ENCODE results near the gene HTR3D. TPM values are rescaled to one million over a fixed set of nuclear protein-coding genes. Genes with fewer than 3 reads are reported as not detected.

The HTR3D gene
- total and polyA plus RNA-seq, 2 of the 13 experiments (the other 11 are each of a cell fraction or from before 2014, with no cell fraction given): not detected

DNA sequence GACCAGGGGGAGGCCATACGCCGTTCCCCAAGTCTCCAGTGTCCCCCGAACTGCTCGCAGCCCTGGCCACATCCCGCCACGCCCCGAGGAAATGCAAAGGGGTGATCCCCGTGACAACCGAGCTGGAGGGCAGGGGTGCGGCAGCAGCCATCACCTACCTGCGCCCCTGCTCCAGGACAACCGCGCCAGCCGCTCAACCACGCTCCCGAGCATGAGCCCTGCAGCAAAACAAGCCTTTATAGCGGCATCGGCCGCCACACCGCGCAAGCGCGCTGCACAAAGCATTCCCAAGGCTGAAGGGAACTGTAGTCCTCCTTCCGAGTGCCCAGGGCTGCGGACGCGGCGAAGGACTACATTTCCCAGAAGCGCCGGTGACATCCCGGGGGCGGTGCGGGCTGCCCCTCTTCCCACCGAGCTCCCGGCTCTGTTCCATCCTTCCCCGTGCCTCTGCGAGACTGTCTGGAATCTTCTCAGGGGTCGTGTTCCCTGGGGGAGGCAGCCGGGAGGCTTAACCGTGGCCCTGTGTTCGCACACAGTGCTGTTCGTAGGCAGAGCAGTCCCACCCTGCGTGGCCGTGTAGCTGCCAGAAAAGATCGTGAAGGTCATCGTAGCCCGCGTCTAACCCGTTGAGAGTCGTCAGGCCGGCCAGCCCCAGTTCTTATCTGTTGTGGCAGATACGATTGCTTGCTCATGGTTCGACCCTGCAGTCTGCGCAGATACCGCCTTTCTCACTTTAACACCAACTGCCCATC, 13.7 kb upstream of the HTR3D start, which contains the start of gene ABCC5 (continued):
- TF ChIP-seq, protein P1, sequence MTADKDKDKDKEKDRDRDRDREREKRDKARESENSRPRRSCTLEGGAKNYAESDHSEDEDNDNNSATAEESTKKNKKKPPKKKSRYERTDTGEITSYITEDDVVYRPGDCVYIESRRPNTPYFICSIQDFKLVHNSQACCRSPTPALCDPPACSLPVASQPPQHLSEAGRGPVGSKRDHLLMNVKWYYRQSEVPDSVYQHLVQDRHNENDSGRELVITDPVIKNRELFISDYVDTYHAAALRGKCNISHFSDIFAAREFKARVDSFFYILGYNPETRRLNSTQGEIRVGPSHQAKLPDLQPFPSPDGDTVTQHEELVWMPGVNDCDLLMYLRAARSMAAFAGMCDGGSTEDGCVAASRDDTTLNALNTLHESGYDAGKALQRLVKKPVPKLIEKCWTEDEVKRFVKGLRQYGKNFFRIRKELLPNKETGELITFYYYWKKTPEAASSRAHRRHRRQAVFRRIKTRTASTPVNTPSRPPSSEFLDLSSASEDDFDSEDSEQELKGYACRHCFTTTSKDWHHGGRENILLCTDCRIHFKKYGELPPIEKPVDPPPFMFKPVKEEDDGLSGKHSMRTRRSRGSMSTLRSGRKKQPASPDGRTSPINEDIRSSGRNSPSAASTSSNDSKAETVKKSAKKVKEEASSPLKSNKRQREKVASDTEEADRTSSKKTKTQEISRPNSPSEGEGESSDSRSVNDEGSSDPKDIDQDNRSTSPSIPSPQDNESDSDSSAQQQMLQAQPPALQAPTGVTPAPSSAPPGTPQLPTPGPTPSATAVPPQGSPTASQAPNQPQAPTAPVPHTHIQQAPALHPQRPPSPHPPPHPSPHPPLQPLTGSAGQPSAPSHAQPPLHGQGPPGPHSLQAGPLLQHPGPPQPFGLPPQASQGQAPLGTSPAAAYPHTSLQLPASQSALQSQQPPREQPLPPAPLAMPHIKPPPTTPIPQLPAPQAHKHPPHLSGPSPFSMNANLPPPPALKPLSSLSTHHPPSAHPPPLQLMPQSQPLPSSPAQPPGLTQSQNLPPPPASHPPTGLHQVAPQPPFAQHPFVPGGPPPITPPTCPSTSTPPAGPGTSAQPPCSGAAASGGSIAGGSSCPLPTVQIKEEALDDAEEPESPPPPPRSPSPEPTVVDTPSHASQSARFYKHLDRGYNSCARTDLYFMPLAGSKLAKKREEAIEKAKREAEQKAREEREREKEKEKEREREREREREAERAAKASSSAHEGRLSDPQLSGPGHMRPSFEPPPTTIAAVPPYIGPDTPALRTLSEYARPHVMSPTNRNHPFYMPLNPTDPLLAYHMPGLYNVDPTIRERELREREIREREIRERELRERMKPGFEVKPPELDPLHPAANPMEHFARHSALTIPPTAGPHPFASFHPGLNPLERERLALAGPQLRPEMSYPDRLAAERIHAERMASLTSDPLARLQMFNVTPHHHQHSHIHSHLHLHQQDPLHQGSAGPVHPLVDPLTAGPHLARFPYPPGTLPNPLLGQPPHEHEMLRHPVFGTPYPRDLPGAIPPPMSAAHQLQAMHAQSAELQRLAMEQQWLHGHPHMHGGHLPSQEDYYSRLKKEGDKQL (CRISPR knock-in tag; IDR thresholded peaks at IDR 0.05; ENCODE audit: low read depth): no peak
- TF ChIP-seq ZNF703 (CRISPR knock-in tag; IDR thresholded peaks at IDR 0.05; ENCODE audit: borderline replicate concordance): no peak
- no peak for TF ChIP-seq SKI (IDR thresholded peaks at IDR 0.05; ENCODE audit: partially characterized antibody)
- no peak for TF ChIP-seq ZNF724P (CRISPR knock-in tag; IDR thresholded peaks at IDR 0.05; ENCODE audit: borderline replicate concordance)
- peak; percentile 78; the same call in 1 of the 2 replicates for TF ChIP-seq ZNF709 (CRISPR knock-in tag; IDR thresholded peaks at IDR 0.05)
- TF ChIP-seq ONECUT2 (CRISPR knock-in tag; IDR thresholded peaks at IDR 0.05): no peak
- no peak for TF ChIP-seq HNRNPK (IDR thresholded peaks at IDR 0.05; ENCODE audit: low read depth, low read length, poor library complexity, severe bottlenecking)
- TF ChIP-seq, protein P2, sequence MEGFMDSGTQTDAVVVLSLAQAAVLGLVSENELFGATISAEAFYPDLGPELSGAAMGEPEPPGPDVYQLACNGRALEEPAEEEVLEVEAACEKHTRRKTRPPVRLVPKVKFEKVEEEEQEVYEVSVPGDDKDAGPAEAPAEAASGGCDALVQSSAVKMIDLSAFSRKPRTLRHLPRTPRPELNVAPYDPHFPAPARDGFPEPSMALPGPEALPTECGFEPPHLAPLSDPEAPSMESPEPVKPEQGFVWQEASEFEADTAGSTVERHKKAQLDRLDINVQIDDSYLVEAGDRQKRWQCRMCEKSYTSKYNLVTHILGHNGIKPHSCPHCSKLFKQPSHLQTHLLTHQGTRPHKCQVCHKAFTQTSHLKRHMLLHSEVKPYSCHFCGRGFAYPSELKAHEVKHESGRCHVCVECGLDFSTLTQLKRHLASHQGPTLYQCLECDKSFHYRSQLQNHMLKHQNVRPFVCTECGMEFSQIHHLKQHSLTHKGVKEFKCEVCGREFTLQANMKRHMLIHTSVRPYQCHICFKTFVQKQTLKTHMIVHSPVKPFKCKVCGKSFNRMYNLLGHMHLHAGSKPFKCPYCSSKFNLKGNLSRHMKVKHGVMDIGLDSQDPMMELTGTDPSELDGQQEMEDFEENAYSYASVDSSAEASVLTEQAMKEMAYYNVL (CRISPR knock-in tag; IDR thresholded peaks at IDR 0.05; ENCODE audit: borderline replicate concordance): 0 out of 2 replicates have a peak, but pooled peaks have one; percentile 32
- TF ChIP-seq, protein P3, sequence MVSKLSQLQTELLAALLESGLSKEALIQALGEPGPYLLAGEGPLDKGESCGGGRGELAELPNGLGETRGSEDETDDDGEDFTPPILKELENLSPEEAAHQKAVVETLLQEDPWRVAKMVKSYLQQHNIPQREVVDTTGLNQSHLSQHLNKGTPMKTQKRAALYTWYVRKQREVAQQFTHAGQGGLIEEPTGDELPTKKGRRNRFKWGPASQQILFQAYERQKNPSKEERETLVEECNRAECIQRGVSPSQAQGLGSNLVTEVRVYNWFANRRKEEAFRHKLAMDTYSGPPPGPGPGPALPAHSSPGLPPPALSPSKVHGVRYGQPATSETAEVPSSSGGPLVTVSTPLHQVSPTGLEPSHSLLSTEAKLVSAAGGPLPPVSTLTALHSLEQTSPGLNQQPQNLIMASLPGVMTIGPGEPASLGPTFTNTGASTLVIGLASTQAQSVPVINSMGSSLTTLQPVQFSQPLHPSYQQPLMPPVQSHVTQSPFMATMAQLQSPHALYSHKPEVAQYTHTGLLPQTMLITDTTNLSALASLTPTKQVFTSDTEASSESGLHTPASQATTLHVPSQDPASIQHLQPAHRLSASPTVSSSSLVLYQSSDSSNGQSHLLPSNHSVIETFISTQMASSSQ (IDR thresholded peaks at IDR 0.05; ENCODE audit: low read depth): no peak
- TF ChIP-seq, protein P3 (CRISPR knock-in tag; IDR thresholded peaks at IDR 0.05; ENCODE audit: borderline replicate concordance): peak; percentile 24; the same call in 1 of the 2 replicates
- TF ChIP-seq, protein P4, sequence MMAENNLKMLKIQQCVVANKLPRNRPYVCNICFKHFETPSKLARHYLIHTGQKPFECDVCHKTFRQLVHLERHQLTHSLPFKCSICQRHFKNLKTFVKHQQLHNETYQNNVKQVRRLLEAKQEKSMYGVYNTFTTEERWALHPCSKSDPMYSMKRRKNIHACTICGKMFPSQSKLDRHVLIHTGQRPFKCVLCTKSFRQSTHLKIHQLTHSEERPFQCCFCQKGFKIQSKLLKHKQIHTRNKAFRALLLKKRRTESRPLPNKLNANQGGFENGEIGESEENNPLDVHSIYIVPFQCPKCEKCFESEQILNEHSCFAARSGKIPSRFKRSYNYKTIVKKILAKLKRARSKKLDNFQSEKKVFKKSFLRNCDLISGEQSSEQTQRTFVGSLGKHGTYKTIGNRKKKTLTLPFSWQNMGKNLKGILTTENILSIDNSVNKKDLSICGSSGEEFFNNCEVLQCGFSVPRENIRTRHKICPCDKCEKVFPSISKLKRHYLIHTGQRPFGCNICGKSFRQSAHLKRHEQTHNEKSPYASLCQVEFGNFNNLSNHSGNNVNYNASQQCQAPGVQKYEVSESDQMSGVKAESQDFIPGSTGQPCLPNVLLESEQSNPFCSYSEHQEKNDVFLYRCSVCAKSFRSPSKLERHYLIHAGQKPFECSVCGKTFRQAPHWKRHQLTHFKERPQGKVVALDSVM (CRISPR knock-in tag; IDR thresholded peaks at IDR 0.05): no peak
- TF ChIP-seq AHR (CRISPR knock-in tag; IDR thresholded peaks at IDR 0.05): 0 out of 2 replicates have a peak, but pooled peaks have one; percentile 28
- TF ChIP-seq SOX13 (IDR thresholded peaks at IDR 0.05): no peak
- 0 out of 4 replicates have a peak, but pooled peaks of 1 of the 2 experiments have one; percentile 13 for TF ChIP-seq SOX13 (CRISPR knock-in tag; conservative IDR thresholded peaks at IDR 0.05 in 1 of 2, IDR thresholded peaks at IDR 0.05 in 1 of 2)

Measured in HepG2 (cell line).